ENCODE data around the gene ZNF618. TPM values are rescaled to one million over a fixed set of nuclear protein-coding genes. Genes with fewer than 3 reads are reported as not detected.

Gene ZNF618
- total and polyA plus RNA-seq, 2 experiments from 2014 or later, result 12.1 to 22.1 TPM

- Mint-ChIP-seq H3K36me3 (ENCODE audit: low read depth) (peaks cover 19% of the 10 kb centered on the region), H3K4me3 (no peak overlapping the region), H3K4me1 (no peaks in the 10 kb centered on the region; the same call in 2 of the 3 replicates), H3K9me3 (no peaks in the 10 kb centered on the region), H3K27ac (no peak overlapping the region), H3K27me3 (ENCODE audit: insufficient read depth, low read depth, poor library complexity) (peaks cover 17% of the 10 kb centered on the region)
- no peak for DNase-seq (ENCODE audit: low spot score)
- Histone ChIP-seq H2AFZ (no peak overlapping the region), H3F3A (replicated peaks; ENCODE audit: low read depth) (no peaks in the 10 kb centered on the region), H4K20me1 (replicated peaks; ENCODE audit: insufficient read depth) (peaks cover 3% of the 10 kb centered on the region; the same call in 1 of the 2 replicates), H3K4me3 (no peak overlapping the region), H3K4me2 (no peak overlapping the region), H3K27me3 (ENCODE audit: insufficient read depth) (no peaks in the 10 kb centered on the region), H3K4me1 (ENCODE audit: insufficient read depth) (no peaks in the 10 kb centered on the region), H3K79me2 (replicated peaks; ENCODE audit: insufficient read depth) (no peaks in the 10 kb centered on the region), H3K36me3 (ENCODE audit: insufficient read depth) (no peaks in the 10 kb centered on the region), H3K9me2 (ENCODE audit: insufficient read depth) (no peaks in the 10 kb centered on the region), H3K27ac (ENCODE audit: low read depth) (no peak overlapping the region)
- no peak for TF ChIP-seq POLR2AphosphoS5 (IDR thresholded peaks at IDR 0.05; ENCODE audit: low read depth)
- no peak for TF ChIP-seq ETS1 (IDR thresholded peaks at IDR 0.05)
- no peak for TF ChIP-seq JUNB (IDR thresholded peaks at IDR 0.05; ENCODE audit: unreplicated experiment)
- no peak for ATAC-seq
These were observed 114.9 kb downstream of the ZNF618 start for GRCh38 chr9:113990975-113991471.

GRCh38 chr9:113991714-113992113 lies 115.6 kb downstream of the ZNF618 start:
- H3K9me2 ChIP-seq (ENCODE audit: insufficient read depth), result no peaks in the 10 kb centered on the region
- Mint-ChIP-seq H3K4me1 (no peaks in the 10 kb centered on the region; the same call in 2 of the 3 replicates), H3K9me3 (no peaks in the 10 kb centered on the region), H3K4me3 (no peak overlapping the region), H3K36me3 (ENCODE audit: low read depth) (peaks cover 19% of the 10 kb centered on the region), H3K27me3 (ENCODE audit: insufficient read depth, low read depth, poor library complexity) (peaks cover 17% of the 10 kb centered on the region), H3K27ac (no peak overlapping the region)
- H3K4me2 ChIP-seq, result no peak overlapping the region
- no peaks in the 10 kb centered on the region for H3K4me1 ChIP-seq (ENCODE audit: insufficient read depth)
- no peaks in the 10 kb centered on the region for H3K79me2 ChIP-seq (replicated peaks; ENCODE audit: insufficient read depth)
- H4K20me1 ChIP-seq (replicated peaks; ENCODE audit: insufficient read depth), result peaks cover 3% of the 10 kb centered on the region; the same call in 1 of the 2 replicates
- DNase-seq (ENCODE audit: low spot score) (no peak), ATAC-seq (no peak)
- no peak overlapping the region for H3K4me3 ChIP-seq
- H3F3A ChIP-seq (replicated peaks; ENCODE audit: low read depth), result no peaks in the 10 kb centered on the region
- H3K36me3 ChIP-seq (ENCODE audit: insufficient read depth), result no peaks in the 10 kb centered on the region
- H2AFZ ChIP-seq, result no peak overlapping the region
- no peak overlapping the region for H3K27ac ChIP-seq (ENCODE audit: low read depth)
- no peaks in the 10 kb centered on the region for H3K27me3 ChIP-seq (ENCODE audit: insufficient read depth)
- no peak for TF ChIP-seq ZNF462 (CRISPR knock-in tag; IDR thresholded peaks at IDR 0.05)
- TF ChIP-seq EZH2phosphoT487 (IDR thresholded peaks at IDR 0.05; ENCODE audit: unreplicated experiment), result no peak
- TF ChIP-seq STAT1 (IDR thresholded peaks at IDR 0.05; ENCODE audit: unreplicated experiment), result no peak
- no peak for TF ChIP-seq NANOG (IDR thresholded peaks at IDR 0.05; ENCODE audit: borderline replicate concordance)
- no peak for TF ChIP-seq CTCF (conservative IDR thresholded peaks at IDR 0.05; ENCODE audit: low read depth in 2 of 2)
- no peak for TF ChIP-seq EZH2 (IDR thresholded peaks at IDR 0.05; ENCODE audit: low read depth, unreplicated experiment)
- no peak for TF ChIP-seq JUNB (IDR thresholded peaks at IDR 0.05; ENCODE audit: unreplicated experiment)
- no peak for TF ChIP-seq ZNF114 (CRISPR knock-in tag; IDR thresholded peaks at IDR 0.05)
- no peak for TF ChIP-seq ETS1 (IDR thresholded peaks at IDR 0.05)
- TF ChIP-seq CREB1 (CRISPR knock-in tag; IDR thresholded peaks at IDR 0.05; ENCODE audit: low read depth), result no peak
- no peak for TF ChIP-seq POLR2AphosphoS5 (IDR thresholded peaks at IDR 0.05; ENCODE audit: low read depth)
